ENCODE measurements around the gene CYP4Z1.
"Not testable (repeated sequence)": the region's sequence is repeated elsewhere in the genome, so short reads cannot be mapped to it uniquely, and the experiment has no call there.

DNA sequence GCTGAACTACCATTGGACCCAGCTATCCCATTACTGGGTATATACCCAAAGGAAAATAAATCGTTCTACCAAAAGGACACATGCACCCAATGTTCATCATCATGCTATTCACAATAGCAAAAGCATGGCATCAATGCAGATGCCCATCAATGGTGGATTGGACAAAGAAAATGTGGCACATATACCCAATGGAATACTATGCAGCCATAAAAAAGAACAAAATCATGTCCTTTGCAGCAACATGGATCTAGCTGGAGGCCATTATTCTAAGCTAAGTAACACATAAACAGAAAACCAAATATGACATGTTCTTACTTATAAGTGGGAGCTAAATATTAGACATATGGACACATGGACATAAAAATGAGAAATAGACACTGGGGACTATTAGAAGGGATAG is 54.0 kb downstream of the CYP4Z1 start:
- TF ChIP-seq EZH2 (IDR thresholded peaks at IDR 0.05; ENCODE audit: low read length, unreplicated experiment); CTCF (conservative IDR thresholded peaks at IDR 0.05; ENCODE audit: low read depth, low read length): not testable (repeated sequence)
